Suprapubic skin (tissue), 4 donors: Measurements from ENCODE around the gene SHC2.

ENCODE experiments used
- CTCF ChIP-seq, 2 donors: fragments of 200-600 bp in 1 of 2; fragments of 450-650 bp in 1 of 2; sonication (generic) in 1 of 2; IDR thresholded peaks; one replicate each; pipeline ENCODE4 v1.5.1; 2016 to 2019; ENCODE audit warnings: antibody characterized with exemption in 2 of 2, mild to moderate bottlenecking in 1 of 2, moderate library complexity in 1 of 2
- EP300 ChIP-seq: sonication (generic); formaldehyde crosslinking; IDR thresholded peaks from one replicate; pipeline ENCODE4 v1.6.1; 2017; ENCODE audit warnings: antibody characterized with exemption
- POLR2A ChIP-seq, 2 donors: fragments of 450-650 bp; IDR thresholded peaks; one replicate each; pipeline ENCODE4 v1.6.1; 2017; ENCODE audit warnings: antibody characterized with exemption in 2 of 2, mild to moderate bottlenecking in 2 of 2, moderate library complexity in 2 of 2
- POLR2AphosphoS5 ChIP-seq, 3 donors: sonication (generic); formaldehyde crosslinking; IDR thresholded peaks; one replicate each; pipeline ENCODE4 v1.6.1; 2017; ENCODE audit warnings: antibody characterized with exemption in 3 of 3

GRCh38 chr19:497491-497868 lies 36.6 kb upstream of the SHC2 start:
- TF ChIP-seq CTCF (IDR thresholded peaks at IDR 0.05) (no peak), POLR2A (IDR thresholded peaks at IDR 0.05) (no peak), POLR2AphosphoS5 (IDR thresholded peaks at IDR 0.05) (no peak), EP300 (no peak)
